NCI-H524 treated with DMSO at 0.1 percent for 48 hours (cell line): ENCODE measurements around the gene KIF27.
"Not testable (repeated sequence)": the region's sequence is repeated elsewhere in the genome, so short reads cannot be mapped to it uniquely, and the experiment has no call there.

Experiments
- DNase-seq: peaks from one replicate; lab custom pipeline; 2025; lab: John Stamatoyannopoulos, UW

Gene KIF27, protein sequence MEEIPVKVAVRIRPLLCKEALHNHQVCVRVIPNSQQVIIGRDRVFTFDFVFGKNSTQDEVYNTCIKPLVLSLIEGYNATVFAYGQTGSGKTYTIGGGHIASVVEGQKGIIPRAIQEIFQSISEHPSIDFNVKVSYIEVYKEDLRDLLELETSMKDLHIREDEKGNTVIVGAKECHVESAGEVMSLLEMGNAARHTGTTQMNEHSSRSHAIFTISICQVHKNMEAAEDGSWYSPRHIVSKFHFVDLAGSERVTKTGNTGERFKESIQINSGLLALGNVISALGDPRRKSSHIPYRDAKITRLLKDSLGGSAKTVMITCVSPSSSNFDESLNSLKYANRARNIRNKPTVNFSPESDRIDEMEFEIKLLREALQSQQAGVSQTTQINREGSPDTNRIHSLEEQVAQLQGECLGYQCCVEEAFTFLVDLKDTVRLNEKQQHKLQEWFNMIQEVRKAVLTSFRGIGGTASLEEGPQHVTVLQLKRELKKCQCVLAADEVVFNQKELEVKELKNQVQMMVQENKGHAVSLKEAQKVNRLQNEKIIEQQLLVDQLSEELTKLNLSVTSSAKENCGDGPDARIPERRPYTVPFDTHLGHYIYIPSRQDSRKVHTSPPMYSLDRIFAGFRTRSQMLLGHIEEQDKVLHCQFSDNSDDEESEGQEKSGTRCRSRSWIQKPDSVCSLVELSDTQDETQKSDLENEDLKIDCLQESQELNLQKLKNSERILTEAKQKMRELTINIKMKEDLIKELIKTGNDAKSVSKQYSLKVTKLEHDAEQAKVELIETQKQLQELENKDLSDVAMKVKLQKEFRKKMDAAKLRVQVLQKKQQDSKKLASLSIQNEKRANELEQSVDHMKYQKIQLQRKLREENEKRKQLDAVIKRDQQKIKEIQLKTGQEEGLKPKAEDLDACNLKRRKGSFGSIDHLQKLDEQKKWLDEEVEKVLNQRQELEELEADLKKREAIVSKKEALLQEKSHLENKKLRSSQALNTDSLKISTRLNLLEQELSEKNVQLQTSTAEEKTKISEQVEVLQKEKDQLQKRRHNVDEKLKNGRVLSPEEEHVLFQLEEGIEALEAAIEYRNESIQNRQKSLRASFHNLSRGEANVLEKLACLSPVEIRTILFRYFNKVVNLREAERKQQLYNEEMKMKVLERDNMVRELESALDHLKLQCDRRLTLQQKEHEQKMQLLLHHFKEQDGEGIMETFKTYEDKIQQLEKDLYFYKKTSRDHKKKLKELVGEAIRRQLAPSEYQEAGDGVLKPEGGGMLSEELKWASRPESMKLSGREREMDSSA (N-terminal part only)

DNA sequence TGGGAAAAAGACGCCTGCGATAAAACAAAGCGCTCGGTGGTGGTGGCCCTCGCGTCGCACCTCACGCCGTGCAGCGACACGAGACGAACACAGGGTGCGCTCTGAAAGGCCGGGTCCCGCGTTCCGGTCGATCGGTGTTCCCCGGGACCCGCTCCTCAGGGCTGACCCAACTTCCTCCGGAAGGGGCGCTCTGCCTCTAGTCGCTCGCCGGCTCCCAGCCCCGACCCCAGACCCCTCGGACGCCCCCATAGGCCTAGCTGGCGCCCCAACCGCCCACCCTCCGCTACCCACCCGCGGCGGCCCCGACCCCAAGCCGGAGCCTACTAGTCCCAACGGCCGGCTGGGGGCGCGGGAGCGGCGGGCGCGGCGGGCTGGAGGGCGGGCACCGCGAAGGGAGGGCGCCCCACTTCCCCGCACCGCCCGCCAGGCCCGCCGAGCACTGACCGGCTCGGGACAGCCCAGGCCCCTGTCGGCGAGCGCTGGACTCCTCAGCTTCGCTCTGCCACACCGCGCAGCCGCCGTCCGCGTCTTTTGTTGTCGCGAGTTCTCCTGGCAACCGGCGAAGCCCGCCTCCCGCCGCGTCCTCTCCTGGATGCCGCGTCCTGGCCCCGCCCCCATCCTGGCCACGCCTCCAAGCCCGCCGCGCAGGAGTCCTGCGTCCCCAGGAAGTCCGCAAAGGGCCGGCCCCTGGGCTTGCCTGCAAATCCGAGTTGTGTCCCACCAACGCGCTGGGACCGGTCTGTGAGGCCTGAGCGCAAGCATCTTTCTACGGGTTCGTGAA, at the start of gene KIF27:
Gene KIF27, minus strand, starts transcription at position 506 of the 781 bp plus-strand sequence. CDS start 5,841 bp downstream, outside the sequence.
- peak; percentile 22 for DNase-seq

DNA sequence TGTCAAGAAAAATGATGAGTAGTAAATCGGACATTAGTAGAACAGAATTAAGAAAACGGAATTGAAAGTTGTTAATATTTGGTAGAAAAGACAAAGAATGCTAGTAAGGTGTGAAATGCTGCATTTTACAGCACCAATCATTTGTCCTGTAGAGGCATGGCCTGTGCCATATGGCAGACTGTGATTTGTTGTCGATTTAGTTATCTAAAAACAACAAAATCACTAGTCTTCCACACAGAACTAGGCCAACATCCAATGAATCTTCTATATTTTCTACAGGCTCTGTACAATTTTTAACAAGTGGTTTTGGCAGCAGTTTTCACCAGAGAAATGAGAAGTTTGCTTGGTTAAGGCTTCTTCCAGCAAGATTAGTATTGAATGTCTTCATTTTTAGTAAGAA, 48.4 kb upstream of the KIF27 start:
- DNase-seq: no peak

DNA sequence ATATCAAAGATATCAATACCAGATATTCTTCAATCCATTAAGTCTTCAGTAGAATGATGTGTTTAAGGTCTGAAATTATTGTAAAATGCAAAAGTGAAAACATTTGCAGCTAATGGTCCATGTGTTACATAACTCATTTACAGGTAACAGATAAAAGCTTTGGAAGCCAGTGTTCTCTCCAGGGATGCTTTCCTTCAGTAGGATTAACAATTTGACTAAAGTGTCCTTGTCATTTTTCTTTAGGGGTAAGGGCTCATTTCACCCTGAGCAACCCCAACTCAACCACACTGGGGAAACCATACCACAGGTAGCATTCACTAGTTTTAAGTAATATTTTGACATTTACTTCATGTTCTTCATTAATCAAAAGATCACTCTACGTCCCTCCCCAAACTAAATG, 45.8 kb upstream of the KIF27 start:
- DNase-seq: no peak

DNA sequence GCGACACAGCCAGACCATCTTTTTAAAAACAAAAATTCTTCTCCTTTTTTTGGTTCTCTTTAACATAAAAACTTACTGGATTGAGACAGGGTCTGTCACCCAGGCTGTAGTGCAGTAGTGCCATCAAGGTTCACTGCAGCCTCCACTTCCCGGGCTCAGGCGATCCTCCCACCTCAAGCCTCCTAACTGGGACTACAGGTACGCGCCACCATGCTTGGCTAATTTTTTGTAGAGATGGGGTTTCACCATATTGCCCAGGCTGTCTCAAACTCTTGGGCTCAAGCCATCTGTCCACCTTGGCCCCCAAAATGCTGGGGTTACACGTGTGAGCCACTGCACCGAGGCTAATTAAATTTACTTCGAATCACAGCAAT, 45.0 kb upstream of the KIF27 start:
- no peak for DNase-seq

DNA sequence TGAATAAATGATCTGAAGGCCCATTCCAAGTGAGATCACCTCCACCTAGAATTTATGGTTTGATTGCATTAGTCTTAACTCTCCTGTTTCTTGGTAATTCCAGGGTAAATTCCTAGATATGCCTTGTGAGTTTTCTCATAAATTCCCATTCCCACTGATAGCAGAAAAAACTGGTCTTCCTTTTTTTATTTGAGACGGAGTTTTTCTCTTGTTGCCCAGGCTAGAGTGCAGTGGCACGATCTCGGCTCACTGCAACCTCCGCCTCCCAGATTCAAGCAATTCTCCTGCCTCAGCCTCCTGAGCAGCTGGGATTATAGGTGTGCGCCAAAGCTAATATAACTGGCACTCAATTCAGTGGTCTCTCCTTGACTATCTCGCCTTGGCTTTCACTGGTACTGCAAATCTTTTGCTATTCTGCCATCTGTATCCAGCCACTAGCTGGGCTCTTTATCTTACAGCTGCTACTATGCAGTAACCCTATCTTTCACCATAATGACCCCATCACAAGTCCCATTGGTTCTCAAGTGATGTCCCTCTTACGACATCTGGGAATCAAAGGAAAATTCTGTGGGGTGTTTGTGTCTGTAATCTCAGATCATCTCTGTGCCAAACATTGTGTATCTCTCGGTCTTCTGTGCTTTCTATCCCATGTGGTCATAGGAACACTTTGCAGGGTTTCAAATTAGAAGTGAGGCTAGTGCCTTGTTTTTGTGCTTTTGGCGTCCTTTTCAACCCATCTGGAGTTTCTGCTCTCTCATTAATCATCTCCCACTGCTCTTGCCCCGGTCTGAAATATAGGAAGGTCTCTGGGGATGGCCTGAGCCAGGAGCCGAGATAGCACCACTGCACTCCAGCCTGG, 44.3 kb upstream of the KIF27 start:
- DNase-seq: no peak

DNA sequence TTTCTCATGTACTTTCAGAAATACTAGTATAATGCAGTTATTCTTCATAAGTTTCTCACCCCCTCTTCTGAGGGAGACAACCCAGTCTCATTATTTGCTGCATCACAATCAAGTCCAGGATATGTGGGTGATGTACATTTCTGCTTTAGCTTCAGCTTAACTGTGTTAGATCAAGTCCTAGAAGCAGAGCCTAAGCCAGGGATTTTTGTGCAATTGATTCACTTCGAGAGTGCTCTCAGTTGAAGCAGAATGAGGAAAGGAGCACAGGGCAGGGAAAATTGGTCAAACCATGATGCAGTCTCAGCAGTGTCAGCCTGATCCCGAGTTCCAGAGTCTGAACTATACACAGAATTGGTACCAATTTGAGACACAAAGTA, 43.7 kb upstream of the KIF27 start:
- DNase-seq: no peak

DNA sequence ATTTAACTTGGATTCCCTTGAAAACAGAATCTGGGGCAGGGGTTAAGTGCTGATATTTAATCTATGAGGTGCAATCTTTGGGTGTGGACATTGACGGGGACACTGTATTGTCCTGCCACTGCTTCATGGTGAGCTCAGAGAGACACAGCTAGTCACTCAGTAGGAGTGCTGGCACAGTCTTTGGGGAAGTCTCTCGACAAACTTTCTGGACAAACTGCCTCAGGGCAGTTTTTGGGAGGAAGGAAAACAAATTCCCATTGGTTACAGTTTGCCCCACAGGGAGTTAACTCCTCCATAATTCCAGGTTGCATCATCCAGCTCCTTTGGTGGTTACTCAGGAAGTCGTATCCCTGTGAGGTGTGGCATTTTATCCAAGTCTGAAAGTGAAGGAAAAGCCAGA, 40.9 kb upstream of the KIF27 start:
- DNase-seq: no peak

DNA sequence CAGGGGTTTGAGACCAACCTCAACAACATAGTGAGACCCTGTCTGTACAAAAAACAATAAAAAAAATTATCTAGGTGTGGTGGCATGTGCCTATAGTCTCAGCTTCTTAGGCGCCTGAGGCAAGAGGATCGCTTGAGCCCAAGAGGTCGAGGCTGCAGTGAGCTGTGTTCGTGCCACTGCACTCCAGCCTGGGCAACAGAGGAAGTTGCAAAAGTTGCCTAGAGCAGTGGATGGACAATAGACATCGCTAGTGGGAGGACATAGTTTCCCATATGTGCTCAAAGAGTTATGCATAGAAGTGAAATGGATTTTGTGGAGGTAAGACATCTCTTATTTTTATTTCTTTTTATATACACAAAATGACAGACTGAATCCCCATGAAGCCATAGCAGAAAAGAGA, 39.8 kb upstream of the KIF27 start:
- DNase-seq: no peak

DNA sequence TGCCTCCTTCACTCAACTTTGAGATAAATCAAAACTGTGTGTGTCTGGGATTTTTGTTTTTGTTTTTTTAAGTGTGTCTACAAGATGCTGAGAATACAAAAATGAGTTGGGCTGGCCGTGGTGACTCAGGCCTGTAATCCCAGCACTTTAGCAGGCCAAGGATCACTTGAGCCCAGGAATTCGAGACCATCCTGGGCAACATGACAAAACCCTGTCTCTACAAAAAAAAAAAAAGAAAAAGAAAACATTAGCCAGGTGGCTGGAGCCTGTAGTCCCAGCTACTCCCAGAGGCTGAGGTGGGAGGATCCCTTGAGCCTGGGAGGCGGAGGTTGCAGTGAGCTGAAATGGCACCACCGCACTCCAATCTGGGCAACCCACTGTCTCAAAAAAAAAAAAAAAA, 37.8 kb upstream of the KIF27 start:
- no peak for DNase-seq

DNA sequence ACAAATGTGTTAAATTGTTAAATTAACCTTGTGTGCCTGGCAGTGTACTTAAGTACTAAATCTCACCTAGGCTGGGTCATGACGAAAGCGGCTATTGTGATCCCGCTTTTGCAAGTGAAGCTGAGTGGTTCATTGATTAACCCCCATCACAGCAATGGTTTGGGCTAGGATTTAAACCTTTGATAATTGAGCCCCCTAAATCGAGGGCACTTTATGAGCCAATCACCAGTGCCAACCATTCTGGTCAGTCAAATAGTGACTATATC, 35.9 kb upstream of the KIF27 start:
- DNase-seq: no peak

DNA sequence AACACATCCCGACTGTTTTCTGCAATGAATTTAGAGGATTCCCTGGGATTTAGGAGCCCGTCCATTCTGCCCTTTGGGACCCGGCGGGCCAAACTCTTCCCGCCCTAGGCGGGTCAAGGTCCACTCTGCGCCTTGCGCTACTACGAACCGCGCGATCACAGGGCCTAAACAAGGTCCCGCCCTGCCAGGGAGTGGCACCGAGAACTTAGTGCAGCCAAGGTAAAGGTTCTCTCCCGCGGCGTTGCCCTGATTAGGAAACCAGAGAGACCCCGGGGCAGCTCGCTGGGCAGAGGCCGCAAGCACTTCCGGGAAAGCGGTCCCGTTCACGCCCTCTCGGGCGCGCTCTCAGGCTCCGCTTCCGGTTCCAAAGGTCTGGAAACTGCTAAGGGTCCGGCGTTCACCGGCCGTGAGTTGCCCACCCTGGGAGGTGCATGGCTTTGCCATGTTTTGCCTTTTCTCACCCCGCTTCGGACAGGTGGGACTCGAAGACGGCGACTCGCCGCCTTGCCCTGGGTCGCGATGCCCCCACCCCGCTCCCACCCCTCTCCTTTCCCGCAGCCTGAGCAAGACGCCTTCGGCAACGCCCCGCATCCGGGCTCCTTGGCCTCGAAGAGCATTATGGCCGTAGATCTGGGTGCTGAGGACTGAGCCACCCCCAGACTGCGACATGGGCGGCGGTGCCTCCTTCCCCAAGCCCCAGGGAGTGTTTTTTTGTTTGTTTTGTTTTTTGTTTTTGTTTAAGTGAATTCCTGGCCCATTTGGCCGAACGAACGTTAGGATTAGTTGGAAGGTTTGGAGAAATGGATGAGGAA, 35.4 kb upstream of the KIF27 start:
- peak; percentile 5 for DNase-seq

DNA sequence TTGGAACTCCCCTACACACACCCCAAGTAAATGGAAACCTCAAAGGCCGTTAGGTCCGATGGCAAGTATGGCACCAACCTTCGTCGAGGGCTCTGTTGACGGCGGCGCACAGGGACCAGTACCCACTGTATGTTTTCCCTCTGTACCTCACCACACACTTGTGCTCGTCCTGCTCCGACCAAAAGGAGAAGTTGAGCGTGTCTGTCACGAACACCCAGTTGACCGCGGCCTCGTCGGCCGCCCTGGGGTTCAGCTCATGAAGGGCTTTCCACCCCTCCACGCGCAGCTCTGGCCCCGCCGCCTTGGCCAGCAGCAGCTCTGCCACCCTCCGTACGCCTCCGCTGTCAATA, 34.8 kb upstream of the KIF27 start:
- no peak for DNase-seq

DNA sequence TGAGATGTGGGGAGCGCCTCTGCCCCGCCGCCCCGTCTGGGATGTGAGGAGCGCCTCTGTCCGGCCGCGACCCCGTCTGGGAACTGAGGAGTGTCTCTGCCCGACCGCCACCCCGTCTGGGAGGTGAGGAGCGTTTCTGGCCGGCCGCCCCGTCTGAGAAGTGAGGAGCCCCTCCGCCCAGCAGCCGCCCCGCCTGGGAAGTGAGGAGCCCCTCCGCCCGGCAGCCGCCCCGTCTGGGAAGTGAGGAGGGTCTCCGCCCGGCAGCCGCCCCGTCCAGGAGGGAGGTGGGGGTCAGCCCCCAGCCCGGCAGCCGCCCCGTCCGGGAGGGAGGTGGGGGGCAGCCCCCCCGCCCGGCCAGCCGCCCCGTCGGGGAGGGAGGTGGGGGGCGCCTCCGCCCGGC, 26.9 kb upstream of the KIF27 start:
- DNase-seq: not testable (repeated sequence)

DNA sequence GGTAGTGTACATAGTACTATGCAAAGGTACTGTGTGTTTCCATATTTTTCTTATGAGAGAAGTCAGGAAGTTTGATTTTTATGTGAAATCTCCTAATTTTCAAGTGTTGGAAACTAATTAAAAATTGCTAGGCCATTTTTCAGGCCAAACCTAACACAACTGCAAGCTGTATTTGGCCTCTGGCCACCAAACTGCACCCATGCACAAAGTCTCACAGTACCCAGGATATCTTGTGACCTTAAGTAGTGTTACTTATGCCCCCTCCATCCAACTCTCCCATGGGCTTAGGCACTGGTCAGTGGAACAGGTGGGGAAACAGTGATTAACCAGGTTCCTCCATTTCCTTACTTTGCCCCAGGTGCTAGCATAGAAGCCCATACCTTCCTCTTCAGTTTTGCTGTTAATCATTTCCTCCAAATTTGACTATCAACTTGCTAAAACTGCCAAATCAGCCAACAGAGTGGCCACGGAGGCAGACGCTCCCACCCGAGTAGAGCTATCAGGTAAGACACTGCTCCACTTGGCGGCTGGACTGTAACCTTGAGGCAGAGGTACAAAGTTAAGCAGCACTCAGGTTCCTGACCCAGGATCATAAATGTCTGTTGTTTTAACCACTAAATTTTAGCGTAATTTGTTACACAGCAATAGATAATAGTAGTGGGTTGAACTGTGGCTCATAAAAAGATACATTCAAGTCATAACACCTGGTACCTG, 19.5 kb upstream of the KIF27 start:
- DNase-seq: no peak

DNA sequence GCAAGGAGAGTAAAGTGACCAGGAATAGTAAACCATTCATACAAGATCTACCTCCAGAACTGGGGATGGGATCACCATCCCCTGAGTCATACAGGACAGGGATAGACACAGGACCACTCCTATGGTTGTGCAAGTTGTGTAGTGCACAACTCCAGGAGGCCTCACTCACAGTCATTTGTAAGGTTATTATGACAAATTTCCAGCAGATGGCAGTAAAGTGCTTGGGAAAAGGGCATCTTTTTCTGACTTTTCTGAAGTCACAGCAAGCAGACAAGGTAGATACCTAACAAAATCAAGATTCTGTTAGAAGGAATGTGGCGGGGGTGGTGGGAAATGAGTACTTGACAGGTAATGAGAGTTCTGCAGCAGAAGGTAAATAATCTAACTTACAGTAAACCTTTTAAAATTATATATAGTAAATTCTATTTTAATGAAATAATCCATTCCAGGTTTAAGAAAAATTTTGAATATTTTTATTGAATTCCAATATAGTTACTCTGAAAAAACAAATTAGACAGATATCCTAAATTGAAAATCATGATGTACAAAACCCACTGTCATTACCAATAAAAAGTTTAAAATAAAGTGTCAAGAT, 16.7 kb upstream of the KIF27 start:
- no peak for DNase-seq

DNA sequence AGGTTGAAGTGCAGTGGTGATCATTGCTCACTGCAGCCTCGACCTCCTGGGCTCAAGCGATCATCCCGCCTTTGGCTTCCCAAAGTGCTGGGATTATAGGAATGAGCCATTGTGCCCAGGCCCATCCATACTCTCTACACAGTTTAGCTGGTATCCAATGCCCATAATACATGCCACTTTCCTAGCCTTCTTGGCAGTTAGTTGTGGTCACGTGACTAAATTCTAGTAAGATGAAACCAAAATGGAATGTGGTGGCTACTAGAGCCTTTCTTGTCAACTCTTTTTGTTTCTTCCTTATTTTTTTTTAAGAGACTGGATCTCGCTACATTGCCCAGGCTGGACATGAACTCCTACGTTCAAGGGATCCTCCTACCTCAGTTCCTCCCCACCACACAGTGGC, 15.3 kb upstream of the KIF27 start:
- DNase-seq: no peak

DNA sequence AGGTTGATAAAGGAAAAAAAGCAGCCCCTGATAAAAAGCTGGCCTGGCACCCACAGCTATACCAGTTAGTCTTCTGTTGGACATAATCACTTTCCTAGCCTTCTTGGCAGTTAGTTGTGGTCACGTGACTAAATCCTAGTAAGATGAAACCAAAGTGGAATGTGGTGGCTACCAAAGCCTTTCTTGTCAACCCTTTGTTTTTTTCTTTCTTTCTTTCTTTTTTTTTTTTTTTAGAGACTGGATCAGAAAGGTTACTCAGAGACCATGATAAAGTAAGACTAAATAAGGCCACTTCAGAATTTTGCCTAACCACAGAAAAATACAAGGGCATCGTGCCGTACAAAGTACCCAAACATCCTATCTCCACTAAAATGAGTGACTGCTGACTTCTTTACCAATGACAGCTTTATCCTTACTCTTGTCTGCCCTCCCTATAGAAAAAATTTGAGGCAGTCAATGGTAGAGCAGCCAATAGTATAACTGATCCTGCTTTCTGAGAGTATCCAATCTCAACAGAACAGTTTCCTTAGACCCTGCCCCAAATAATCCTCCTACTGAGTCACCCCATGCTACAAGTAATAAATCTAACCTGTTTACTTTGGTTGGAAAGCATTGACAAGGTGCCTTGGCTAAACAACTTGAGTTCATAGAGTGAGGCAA, 14.2 kb upstream of the KIF27 start:
- DNase-seq: no peak

DNA sequence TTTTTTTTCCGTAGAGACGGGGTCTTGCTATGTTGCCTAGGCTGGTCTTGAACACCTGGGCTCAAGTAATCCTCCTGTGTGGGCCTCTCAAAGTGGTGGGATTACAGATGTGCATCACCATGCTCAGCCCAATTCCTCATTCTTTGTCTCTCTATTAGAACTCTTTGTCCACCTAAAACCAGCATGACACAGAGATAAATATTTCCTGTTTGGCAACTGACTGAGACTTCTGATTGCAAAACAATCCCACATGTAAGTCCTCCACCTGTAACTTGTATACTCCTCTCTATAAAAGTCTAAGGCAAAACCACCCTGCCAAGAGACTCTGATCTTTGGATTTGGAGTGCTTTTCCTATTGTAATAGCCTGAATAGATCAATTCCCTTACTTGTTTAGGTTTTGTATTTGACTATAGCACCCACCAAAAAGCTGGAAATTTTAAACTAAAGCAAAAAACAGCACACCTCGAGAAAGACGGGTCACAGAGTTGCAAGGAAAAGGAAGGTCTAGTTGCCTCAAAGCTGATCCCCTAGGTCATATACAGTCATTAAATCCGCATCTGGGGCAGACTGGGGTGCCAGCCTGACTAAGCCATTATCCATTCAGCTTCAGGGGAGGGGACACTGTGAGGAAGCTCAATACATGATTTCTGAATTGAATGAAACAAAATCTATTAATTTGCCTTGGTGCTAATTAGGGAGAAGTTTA, 13.5 kb upstream of the KIF27 start:
- DNase-seq: no peak
